ENCODE measurements around the gene ZNF878.
A peak's percentile ranks its signal among the peaks of the same experiment; 100 is the strongest.
"Not testable (repeated sequence)": the region's sequence is repeated elsewhere in the genome, so short reads cannot be mapped to it uniquely, and the experiment has no call there.

The ZNF878 gene

DNA sequence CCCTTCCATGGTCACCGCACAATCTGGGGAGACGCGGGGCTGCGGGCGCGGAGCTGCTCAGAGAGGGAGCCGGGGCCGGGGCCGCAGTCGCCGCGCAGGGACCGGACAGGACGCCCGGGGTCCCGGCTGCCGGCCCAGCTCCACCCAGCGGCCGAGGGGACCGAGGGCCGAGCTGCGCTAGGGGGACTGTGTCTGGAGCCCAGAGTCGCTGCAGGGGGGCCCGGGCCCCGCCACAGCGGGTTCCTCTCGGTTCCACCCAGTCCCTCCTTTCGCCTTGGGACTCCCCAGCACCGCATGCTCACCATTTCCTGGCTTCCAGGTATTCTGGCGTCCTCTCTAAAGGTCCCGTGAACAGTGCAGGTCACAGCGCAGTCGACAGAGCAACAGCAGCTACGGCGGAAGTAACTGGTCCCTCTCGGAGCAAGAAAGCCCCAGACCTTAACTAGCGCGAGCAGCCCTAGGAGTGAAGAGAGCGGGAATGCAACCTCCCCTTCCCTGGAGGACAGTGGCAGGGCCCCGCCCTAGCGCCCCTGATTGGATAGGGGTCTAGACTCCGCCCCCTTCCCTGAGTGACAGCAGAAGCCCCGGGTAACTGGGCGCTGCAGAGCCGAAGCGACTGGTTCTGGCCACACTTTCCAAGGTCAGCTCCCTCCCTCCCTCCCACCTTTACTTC lies at the start of gene ZNF878:
ZNF878 (minus strand) TSS at position 465 of the 673 bp plus-strand sequence; CDS start at position 305, 160 bp downstream.
- peak within 1 kb of the TSS; percentile 84 for H3K4me3 Mint-ChIP-seq
- peak; percentile 76 for DNase-seq
- peak; percentile 94 for ATAC-seq
- peaks cover 7% of the 10 kb centered on the region for H3K36me3 Mint-ChIP-seq (ENCODE audit: low read depth)
- peaks cover 3% of the 10 kb centered on the region for H3K9me3 Mint-ChIP-seq
- H3K27ac Mint-ChIP-seq: peak within 1 kb of the TSS; percentile 73
- peaks cover 14% of the 10 kb centered on the region for H3K4me1 Mint-ChIP-seq
- H3K27me3 Mint-ChIP-seq: peaks cover 9% of the 10 kb centered on the region

DNA sequence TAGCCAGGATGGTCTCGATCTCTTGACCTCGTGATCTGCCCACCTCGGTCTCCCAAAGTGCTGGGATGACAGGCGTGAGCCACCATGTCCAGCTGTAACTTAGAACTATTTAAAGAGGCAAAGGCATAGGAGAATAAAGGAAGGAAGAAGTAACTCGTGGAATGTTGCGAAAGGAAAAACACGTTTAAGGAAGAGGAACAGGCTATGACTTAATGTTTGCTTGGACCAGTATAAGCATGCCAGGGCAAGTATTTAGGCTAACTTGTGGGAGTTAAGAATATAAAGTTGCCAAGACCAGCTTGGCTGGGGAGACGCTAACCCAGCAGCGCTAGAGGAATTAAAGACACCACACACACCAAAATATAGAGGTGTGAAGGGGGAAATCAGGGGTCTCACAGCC lies 45.3 kb upstream of the ZNF878 start:
- DNase-seq (no peak), ATAC-seq (no peak)
- H3K4me3 Mint-ChIP-seq: no peak overlapping the region
- H3K4me1 Mint-ChIP-seq: peaks cover 14% of the 10 kb centered on the region
- peaks cover 6% of the 10 kb centered on the region for H3K27me3 Mint-ChIP-seq
- peaks cover 9% of the 10 kb centered on the region for H3K9me3 Mint-ChIP-seq
- H3K27ac Mint-ChIP-seq: no peak overlapping the region
- H3K36me3 Mint-ChIP-seq (ENCODE audit: low read depth): peaks cover 48% of the 10 kb centered on the region

GRCh38 chr19:12095111-12095790 lies 42.5 kb upstream of the ZNF878 start:
- DNase-seq: no peak
- Mint-ChIP-seq H3K27ac (no peak overlapping the region), H3K4me1 (peaks cover 25% of the 10 kb centered on the region), H3K27me3 (peaks cover 6% of the 10 kb centered on the region), H3K4me3 (no peak overlapping the region), H3K36me3 (ENCODE audit: low read depth) (peaks cover 43% of the 10 kb centered on the region), H3K9me3 (peaks cover 4% of the 10 kb centered on the region)
- no peak for ATAC-seq

- Mint-ChIP-seq H3K4me3 (peak overlapping the region; percentile 83), H3K4me1 (peaks cover 25% of the 10 kb centered on the region), H3K36me3 (ENCODE audit: low read depth) (peaks cover 34% of the 10 kb centered on the region), H3K27me3 (peaks cover 6% of the 10 kb centered on the region), H3K27ac (no peak overlapping the region), H3K9me3 (peaks cover 4% of the 10 kb centered on the region)
- ATAC-seq (no peak), DNase-seq (no peak)
Measured at GRCh38 chr19:12093777-12094176, 41.0 kb upstream of the ZNF878 start.

DNA sequence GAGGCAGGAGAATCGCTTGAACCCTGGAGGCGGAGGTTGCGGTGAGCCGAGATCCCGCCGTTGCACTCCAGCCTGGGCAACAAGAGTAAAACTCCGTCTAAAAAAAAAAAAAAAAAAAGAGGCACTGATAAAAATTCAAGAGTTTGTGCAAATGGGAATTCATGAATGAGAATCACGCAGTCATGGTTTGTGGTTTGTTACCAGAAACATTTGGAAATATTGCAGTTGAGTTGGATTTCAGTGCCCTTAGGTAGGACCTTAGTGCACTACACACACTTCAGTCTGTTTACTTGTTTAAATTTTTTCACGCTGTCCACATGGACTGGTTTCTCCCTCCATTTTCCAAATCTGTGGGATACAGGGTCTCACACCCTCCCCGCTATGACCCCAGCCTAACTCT lies 40.2 kb upstream of the ZNF878 start:
- Mint-ChIP-seq H3K4me1 (peaks cover 25% of the 10 kb centered on the region), H3K9me3 (peaks cover 4% of the 10 kb centered on the region), H3K36me3 (ENCODE audit: low read depth) (peaks cover 28% of the 10 kb centered on the region), H3K4me3 (peak overlapping the region; percentile 83), H3K27ac (no peak overlapping the region), H3K27me3 (peaks cover 6% of the 10 kb centered on the region)
- DNase-seq (no peak), ATAC-seq (no peak)

DNA sequence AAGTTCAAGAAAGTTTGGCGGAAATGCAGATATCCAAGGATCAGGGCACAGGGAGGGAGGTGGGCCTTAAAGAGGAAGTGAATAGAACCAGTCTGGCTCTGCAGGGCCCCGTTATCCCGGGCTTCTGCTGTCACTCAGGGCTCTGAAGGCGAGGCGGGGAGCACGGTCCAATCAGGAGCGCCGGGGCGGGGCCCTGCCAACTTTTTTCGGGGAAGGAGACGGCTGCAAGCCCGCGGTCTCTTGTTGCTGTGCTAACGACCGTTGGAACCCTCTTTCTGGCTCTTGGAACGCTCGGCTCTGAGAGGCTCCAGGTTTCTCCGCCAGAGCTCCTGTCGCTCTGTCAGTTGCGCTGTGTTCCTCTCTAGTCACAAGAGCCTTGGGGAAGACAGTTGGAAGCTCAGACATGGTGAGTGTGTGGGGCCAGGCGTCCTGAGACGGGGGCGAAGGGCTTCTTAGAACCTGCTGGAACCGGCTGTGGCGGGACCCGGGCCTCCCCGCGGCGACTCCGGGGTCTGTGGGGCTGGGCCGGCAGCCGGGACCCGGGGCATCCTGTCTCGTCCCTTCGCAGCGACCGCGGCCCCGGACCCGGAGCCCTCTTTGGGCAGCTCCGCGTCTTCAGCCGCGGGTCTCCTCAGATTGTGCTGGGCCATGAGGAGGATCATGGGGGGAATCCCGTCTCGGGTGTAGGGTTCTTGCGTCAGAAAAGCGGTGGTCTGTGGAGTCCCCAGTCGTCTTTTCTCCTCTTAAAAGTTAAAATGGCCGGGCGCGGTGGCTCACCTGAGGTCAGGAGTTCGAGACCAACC lies 39.5 kb upstream of the ZNF878 start:
- DNase-seq (peak; percentile 85), ATAC-seq (peak; percentile 96)
- H3K4me1 Mint-ChIP-seq: peaks cover 25% of the 10 kb centered on the region
- peak overlapping the region; percentile 72 for H3K27ac Mint-ChIP-seq
- H3K36me3 Mint-ChIP-seq (ENCODE audit: low read depth): peaks cover 25% of the 10 kb centered on the region
- peaks cover 6% of the 10 kb centered on the region for H3K27me3 Mint-ChIP-seq
- peak overlapping the region; percentile 83 for H3K4me3 Mint-ChIP-seq
- peaks cover 4% of the 10 kb centered on the region for H3K9me3 Mint-ChIP-seq

DNA sequence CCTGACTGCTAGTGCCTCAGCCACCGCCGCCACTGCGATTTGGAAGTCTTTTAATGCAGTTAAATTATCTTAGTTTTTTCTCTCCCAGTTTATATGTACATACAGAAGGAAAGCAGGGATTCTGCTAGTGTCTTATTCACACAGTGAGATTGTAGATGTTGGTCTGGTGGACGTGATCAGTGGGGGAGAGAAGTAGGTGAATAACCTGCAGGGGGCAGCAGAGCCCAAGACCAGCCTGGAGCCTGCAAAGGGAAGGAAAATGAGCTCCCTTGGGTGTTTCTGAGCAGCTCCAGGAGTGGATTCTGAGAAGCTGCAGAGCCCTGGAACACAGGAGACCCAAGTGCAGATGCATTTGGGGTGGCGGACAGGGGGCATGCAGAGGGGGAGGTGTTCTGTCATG lies 38.0 kb upstream of the ZNF878 start:
- Mint-ChIP-seq H3K27ac (no peak overlapping the region), H3K4me1 (peaks cover 25% of the 10 kb centered on the region), H3K27me3 (peaks cover 6% of the 10 kb centered on the region), H3K36me3 (ENCODE audit: low read depth) (peaks cover 20% of the 10 kb centered on the region), H3K9me3 (peaks cover 4% of the 10 kb centered on the region), H3K4me3 (no peak overlapping the region)
- peak; percentile 82 for DNase-seq
- ATAC-seq: peak; percentile 26

GRCh38 chr19:12085074-12085818 lies 32.5 kb upstream of the ZNF878 start:
- peaks cover 10% of the 10 kb centered on the region for H3K9me3 Mint-ChIP-seq
- H3K27ac Mint-ChIP-seq: no peak overlapping the region
- H3K27me3 Mint-ChIP-seq: no peaks in the 10 kb centered on the region
- no peak overlapping the region for H3K4me3 Mint-ChIP-seq
- DNase-seq (no peak), ATAC-seq (no peak)
- H3K4me1 Mint-ChIP-seq: no peaks in the 10 kb centered on the region
- H3K36me3 Mint-ChIP-seq (ENCODE audit: low read depth): peaks cover 15% of the 10 kb centered on the region

GRCh38 chr19:12083336-12083735 lies 30.6 kb upstream of the ZNF878 start:
- H3K4me1 Mint-ChIP-seq: not testable (repeated sequence)

GRCh38 chr19:12077375-12077774 lies 24.6 kb upstream of the ZNF878 start:
- peaks cover 70% of the 10 kb centered on the region for H3K36me3 Mint-ChIP-seq (ENCODE audit: low read depth)
- no peak overlapping the region for H3K27ac Mint-ChIP-seq
- no peaks in the 10 kb centered on the region for H3K27me3 Mint-ChIP-seq
- no peaks in the 10 kb centered on the region for H3K4me1 Mint-ChIP-seq
- H3K4me3 Mint-ChIP-seq: no peak overlapping the region
- ATAC-seq (no peak), DNase-seq (no peak)
- peaks cover 42% of the 10 kb centered on the region for H3K9me3 Mint-ChIP-seq

More at GRCh38 chr19:12083336-12083735, 30.6 kb upstream of the ZNF878 start:
- not testable (repeated sequence) for DNase-seq, H3K4me3 Mint-ChIP-seq, H3K27me3 Mint-ChIP-seq, H3K27ac Mint-ChIP-seq, ATAC-seq
- Mint-ChIP-seq H3K9me3 (peaks cover 11% of the 10 kb centered on the region), H3K36me3 (ENCODE audit: low read depth) (peaks cover 24% of the 10 kb centered on the region)

DNA sequence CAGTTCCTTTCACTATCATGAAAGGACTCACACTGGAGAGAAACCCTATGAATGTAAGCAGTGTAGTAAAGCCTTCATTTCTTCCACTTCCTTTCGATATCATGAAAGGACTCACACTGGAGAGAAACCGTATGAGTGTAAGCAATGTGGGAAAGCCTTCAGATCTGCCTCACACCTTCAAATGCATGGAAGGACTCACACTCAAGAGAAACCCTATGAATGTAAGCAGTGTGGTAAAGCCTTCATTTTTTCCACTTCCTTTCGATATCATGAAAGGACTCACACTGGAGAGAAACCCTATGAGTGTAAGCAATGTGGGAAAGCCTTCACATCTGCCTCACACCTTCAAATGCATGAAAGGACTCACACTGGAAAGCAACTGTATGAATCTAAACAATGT lies 23.6 kb upstream of the ZNF878 start:
- not testable (repeated sequence) for H3K4me3 Mint-ChIP-seq, DNase-seq, H3K27ac Mint-ChIP-seq, H3K27me3 Mint-ChIP-seq, ATAC-seq, H3K4me1 Mint-ChIP-seq
- H3K9me3 Mint-ChIP-seq: peaks cover 42% of the 10 kb centered on the region
- H3K36me3 Mint-ChIP-seq (ENCODE audit: low read depth): peaks cover 69% of the 10 kb centered on the region

DNA sequence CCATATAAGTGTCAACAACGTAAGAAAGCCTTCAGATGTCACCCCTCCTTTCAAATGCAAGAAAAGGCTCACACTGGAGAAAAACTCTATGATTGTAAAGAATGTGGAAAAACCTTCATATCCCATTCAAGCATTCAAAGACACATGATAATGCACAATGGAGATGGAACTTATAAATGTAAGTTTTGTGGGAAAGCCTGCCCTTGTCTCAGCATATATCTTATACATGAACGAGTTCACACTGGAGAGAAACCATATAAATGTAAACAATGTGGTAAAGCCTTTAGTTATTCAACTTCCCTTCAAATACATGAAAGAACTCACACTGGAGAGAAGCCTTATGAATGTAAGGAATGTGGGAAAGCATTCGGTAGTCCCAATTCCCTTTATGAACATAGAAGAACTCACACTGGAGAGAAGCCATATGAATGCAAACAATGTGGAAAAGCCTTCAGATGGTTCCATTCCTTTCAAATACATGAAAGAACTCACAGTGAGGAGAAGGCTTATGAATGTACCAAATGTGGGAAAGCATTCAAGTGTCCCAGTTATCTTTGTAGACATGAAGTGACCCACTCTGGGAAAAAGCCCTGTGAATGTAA lies 22.9 kb upstream of the ZNF878 start:
- DNase-seq: no peak
- H3K27ac Mint-ChIP-seq: no peak overlapping the region
- ATAC-seq: no peak
- peaks cover 44% of the 10 kb centered on the region for H3K9me3 Mint-ChIP-seq
- no peaks in the 10 kb centered on the region for H3K4me1 Mint-ChIP-seq
- H3K4me3 Mint-ChIP-seq: no peak overlapping the region
- H3K27me3 Mint-ChIP-seq: no peaks in the 10 kb centered on the region
- H3K36me3 Mint-ChIP-seq (ENCODE audit: low read depth): peaks cover 71% of the 10 kb centered on the region

GRCh38 chr19:12064590-12065538 lies 12.1 kb upstream of the ZNF878 start, which contains the start of gene ZNF844:
TSS of gene ZNF844 (plus strand) at chr19:12064731. CDS start at chr19:12064874, 143 bp downstream.
- peaks cover 3% of the 10 kb centered on the region for H3K9me3 Mint-ChIP-seq
- peaks cover 10% of the 10 kb centered on the region for H3K4me1 Mint-ChIP-seq
- DNase-seq (peak; percentile 87), ATAC-seq (peak; percentile 85)
- H3K27ac Mint-ChIP-seq: peak within 1 kb of the TSS; percentile 62
- H3K27me3 Mint-ChIP-seq: no peaks in the 10 kb centered on the region
- peak within 1 kb of the TSS; percentile 82 for H3K4me3 Mint-ChIP-seq
- peaks cover 12% of the 10 kb centered on the region for H3K36me3 Mint-ChIP-seq (ENCODE audit: low read depth)

Measured in activated naive CD8-positive, alpha-beta T cell treated with anti-CD3 and anti-CD28 coated beads, Interleukin-2, amount 50 U/mL, for 24 hours (primary cell).